GM18498 (cell line): ENCODE measurements around the gene E2F4.
A peak's percentile ranks its signal among the peaks of the same experiment; 100 is the strongest.

Experiments
- ATAC-seq: cut with Tn5 transposase; IDR thresholded peaks from one replicate; pipeline ENCODE4 v1.9.1; 2021; ENCODE audit warnings: mild to moderate bottlenecking, moderate library complexity; ENCODE audit not compliant: unreplicated experiment

Gene E2F4

GRCh38 chr16:67207249-67208091, 15.5 kb downstream of the E2F4 start:
- ATAC-seq = no peak

- ATAC-seq = no peak
Measured at GRCh38 chr16:67208154-67208896, 16.4 kb downstream of the E2F4 start.

- no peak for ATAC-seq
Measured at GRCh38 chr16:67209565-67209964, 17.6 kb downstream of the E2F4 start.

- no peak for ATAC-seq
Measured at GRCh38 chr16:67210069-67210937, 18.3 kb downstream of the E2F4 start.

- no peak for ATAC-seq
Measured at GRCh38 chr16:67211674-67212073, 19.7 kb downstream of the E2F4 start.

- ATAC-seq = no peak
Measured at GRCh38 chr16:67212766-67213165, 20.8 kb downstream of the E2F4 start.

GRCh38 chr16:67213197-67214019, 21.5 kb downstream of the E2F4 start:
- ATAC-seq = no peak

GRCh38 chr16:67215706-67216105, 23.8 kb downstream of the E2F4 start:
- ATAC-seq = no peak

- no peak for ATAC-seq
Measured at GRCh38 chr16:67216612-67217490, 24.9 kb downstream of the E2F4 start.

GRCh38 chr16:67223992-67224391, 32.0 kb downstream of the E2F4 start:
- ATAC-seq = no peak

- ATAC-seq = no peak
Measured at GRCh38 chr16:67226295-67226803, 34.4 kb downstream of the E2F4 start.

- peak; percentile 95 for ATAC-seq
Measured at GRCh38 chr16:67226804-67227566, 35.0 kb downstream of the E2F4 start, which contains the start of gene TMEM208. Gene TMEM208, plus strand, starts transcription at chr16:67227130. Its CDS starts 89 bp downstream, at chr16:67227219.

- no peak for ATAC-seq
Measured at GRCh38 chr16:67227567-67227921, 35.6 kb downstream of the E2F4 start.

GRCh38 chr16:67228034-67228785, 36.3 kb downstream of the E2F4 start:
- no peak for ATAC-seq

- ATAC-seq = no peak
Measured at GRCh38 chr16:67228905-67229304, 37.0 kb downstream of the E2F4 start.

GRCh38 chr16:67229906-67230808, 38.2 kb downstream of the E2F4 start:
- ATAC-seq = no peak
